ENCODE data around the gene PCID2.

PCID2 gene

DNA sequence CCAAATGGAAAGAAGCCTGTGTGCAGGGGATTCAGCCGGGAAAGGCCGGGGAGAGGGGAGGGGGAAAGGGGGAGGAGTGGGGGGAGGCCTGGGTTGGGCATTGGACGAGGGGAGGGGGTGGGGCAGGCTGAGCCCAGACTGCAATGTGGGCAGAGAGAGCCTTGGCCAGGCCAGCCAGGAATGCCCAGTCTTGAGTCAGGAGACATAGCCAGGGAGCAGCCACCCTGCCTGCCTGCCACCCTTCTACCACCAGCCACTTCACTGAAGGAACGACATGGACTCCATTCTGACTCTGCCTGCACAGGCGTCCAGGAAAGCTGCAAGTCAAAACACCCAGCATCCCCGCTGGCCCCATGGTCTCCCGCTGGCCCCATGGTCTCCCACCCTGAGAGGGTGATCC lies 49.5 kb downstream of the PCID2 start:
- POLR2A ChIA-PET, result no interaction called here
- CTCF ChIA-PET, result no interaction called here
- TF ChIP-seq FOXK2 (IDR thresholded peaks at IDR 0.05), result no peak
- no peak for TF ChIP-seq CTBP1 (IDR thresholded peaks at IDR 0.05; ENCODE audit: borderline replicate concordance)
- no peak for TF ChIP-seq FOXM1 (IDR thresholded peaks at IDR 0.05; ENCODE audit: borderline replicate concordance)
- no peak for TF ChIP-seq BHLHE40 (IDR thresholded peaks at IDR 0.05; ENCODE audit: borderline replicate concordance)
- no peak for TF ChIP-seq TARDBP (IDR thresholded peaks at IDR 0.05)
- TF ChIP-seq ARNT (IDR thresholded peaks at IDR 0.05), result no peak
- TF ChIP-seq LEF1 (IDR thresholded peaks at IDR 0.05; ENCODE audit: borderline replicate concordance), result no peak
- TF ChIP-seq, protein P1, sequence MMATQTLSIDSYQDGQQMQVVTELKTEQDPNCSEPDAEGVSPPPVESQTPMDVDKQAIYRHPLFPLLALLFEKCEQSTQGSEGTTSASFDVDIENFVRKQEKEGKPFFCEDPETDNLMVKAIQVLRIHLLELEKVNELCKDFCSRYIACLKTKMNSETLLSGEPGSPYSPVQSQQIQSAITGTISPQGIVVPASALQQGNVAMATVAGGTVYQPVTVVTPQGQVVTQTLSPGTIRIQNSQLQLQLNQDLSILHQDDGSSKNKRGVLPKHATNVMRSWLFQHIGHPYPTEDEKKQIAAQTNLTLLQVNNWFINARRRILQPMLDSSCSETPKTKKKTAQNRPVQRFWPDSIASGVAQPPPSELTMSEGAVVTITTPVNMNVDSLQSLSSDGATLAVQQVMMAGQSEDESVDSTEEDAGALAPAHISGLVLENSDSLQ (IDR thresholded peaks at IDR 0.05), result no peak
- no peak for TF ChIP-seq L3MBTL2 (conservative IDR thresholded peaks at IDR 0.05)
- TF ChIP-seq ZNF384 (IDR thresholded peaks at IDR 0.05), result no peak
- TF ChIP-seq FOXA1 (IDR thresholded peaks at IDR 0.05), result no peak
- TF ChIP-seq ELF4 (IDR thresholded peaks at IDR 0.05), result no peak
- TF ChIP-seq SUZ12 (IDR thresholded peaks at IDR 0.05), result no peak
- no peak for TF ChIP-seq SP1 (IDR thresholded peaks at IDR 0.05)
- TF ChIP-seq HDGF (IDR thresholded peaks at IDR 0.05; ENCODE audit: borderline replicate concordance), result no peak
- no peak for TF ChIP-seq NFRKB (IDR thresholded peaks at IDR 0.05)
- no peak for DNase-seq (ENCODE audit: extremely low spot score)

DNA sequence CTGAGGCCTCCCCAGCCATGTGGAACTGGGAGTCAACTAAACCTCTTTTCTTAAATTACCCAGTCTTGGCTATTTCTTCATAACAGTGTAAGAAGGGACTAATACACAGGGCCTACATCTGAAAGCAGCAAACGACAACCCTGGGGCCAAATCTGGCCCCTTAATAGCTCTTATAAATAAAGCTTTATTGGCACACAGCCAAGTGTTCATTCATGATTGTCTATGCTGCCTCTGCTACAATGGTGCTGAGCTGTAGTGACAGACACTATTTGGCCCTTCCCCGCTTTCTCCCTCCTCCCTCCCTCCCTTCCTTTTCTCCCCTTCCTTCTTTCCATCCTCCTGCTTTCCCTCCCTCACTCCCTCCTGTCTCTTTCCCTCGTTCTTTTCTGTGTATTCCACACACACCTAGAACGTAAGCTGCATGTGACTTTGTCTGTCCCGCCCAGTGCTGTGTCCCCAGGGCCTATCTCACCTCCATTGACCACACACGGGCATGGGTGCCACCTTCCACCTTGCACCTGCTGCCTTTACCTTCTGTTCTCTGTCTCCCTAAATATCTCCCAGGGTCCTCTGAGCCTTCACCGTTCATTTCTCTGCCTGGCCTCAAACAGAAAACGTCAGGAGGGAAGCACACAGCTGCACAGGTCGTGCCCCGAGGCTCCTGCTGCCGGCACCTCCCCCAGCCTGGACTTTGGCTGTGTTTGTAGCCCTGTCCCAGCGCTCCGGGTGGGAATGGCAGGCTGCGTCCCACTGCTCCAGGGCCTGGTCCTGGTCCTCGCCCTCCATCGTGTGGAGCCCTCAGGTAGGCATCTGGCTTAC lies 50.3 kb downstream of the PCID2 start, which contains the start of gene PROZ:
PROZ (plus strand) TSS at position 720 of the 819 bp plus-strand sequence; CDS start at position 733, 13 bp downstream.
- TF ChIP-seq ARNT (IDR thresholded peaks at IDR 0.05) (no peak), SUZ12 (IDR thresholded peaks at IDR 0.05) (no peak), ZNF384 (IDR thresholded peaks at IDR 0.05) (no peak), NFRKB (IDR thresholded peaks at IDR 0.05) (no peak), ELF4 (IDR thresholded peaks at IDR 0.05) (no peak), FOXA1 (IDR thresholded peaks at IDR 0.05) (no peak), FOXM1 (IDR thresholded peaks at IDR 0.05; ENCODE audit: borderline replicate concordance) (no peak), L3MBTL2 (conservative IDR thresholded peaks at IDR 0.05) (no peak), CTBP1 (IDR thresholded peaks at IDR 0.05; ENCODE audit: borderline replicate concordance) (no peak), FOXK2 (IDR thresholded peaks at IDR 0.05) (no peak), LEF1 (IDR thresholded peaks at IDR 0.05; ENCODE audit: borderline replicate concordance) (no peak), BHLHE40 (IDR thresholded peaks at IDR 0.05; ENCODE audit: borderline replicate concordance) (no peak)
- TF ChIP-seq, protein P1 (IDR thresholded peaks at IDR 0.05), result no peak
- no peak for DNase-seq (ENCODE audit: extremely low spot score)
- CTCF ChIA-PET, result no interaction called here
- POLR2A ChIA-PET, result no interaction called here

DNA sequence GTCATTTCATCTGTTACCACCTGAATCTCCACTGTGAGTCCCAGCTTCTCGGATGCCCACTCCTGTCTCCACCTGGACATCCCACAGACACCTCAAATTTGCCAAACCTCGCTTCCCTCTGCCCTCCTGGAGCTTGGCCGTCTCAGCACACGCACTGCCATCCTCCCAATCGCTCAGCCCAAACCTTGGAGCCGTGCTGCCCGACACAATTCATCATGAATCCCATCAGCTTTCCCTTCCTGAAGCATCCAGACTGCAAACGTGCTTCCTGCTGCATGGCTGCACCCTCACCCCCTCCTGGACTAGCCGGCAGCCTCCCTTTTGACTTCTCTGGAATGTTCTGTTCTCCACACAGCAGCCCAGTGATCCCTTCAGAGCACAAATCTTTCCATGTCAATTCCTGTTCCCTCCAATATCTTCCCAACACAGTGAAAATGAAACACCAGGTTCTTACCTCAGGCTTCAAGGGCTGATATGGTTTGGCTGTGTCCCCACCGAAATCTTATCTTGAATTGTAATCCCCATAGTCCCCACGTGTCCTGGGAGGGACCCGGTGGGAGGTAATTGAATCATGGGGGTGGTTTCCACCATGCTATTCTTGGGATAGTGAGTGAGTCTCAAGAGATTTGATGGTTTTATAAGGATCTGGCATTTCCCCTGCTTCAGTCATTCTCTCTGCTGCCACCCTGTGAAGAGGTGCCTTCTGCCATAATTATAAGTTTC lies 51.1 kb downstream of the PCID2 start:
- TF ChIP-seq TARDBP (IDR thresholded peaks at IDR 0.05) (no peak), HDGF (IDR thresholded peaks at IDR 0.05; ENCODE audit: borderline replicate concordance) (no peak), BHLHE40 (IDR thresholded peaks at IDR 0.05; ENCODE audit: borderline replicate concordance) (no peak), CTBP1 (IDR thresholded peaks at IDR 0.05; ENCODE audit: borderline replicate concordance) (no peak), FOXK2 (IDR thresholded peaks at IDR 0.05) (no peak), FOXA1 (IDR thresholded peaks at IDR 0.05) (no peak), ELF4 (IDR thresholded peaks at IDR 0.05) (no peak)
- TF ChIP-seq, protein P1 (IDR thresholded peaks at IDR 0.05), result no peak
- ChIA-PET POLR2A (no interaction called here), CTCF (no interaction called here)
- DNase-seq (ENCODE audit: extremely low spot score), result no peak

DNA sequence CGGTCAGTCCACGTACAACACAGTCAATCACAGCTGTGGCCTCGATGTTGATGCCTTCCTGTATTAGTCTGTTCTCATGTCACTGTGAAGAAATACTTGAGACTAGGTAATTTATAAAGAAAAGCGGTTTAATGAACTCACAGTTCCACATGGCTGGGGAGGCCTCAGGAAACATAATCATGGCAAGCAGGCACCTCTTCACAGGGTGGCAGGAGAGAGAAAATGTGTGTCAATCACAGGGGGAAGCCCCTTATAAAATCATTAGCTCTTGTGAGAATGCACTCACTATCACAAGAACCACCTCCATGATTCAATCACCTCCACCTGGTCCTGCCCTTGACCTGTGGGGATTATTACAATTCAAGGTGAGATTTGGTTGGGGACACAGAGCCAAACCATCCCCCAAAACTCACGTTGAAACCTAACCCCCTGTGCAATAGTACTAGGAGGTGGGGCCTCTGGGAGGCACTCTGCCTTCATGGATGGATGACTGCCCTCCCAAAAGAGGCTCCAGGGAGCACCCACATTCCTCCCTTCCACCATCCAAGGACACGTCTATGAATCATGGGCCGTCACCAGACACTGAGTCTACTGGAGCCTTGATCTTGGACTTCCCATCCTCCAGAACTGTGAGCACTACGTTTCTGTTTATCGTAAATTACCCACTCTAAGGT lies 52.4 kb downstream of the PCID2 start:
- POLR2A ChIA-PET, result no interaction called here
- TF ChIP-seq TARDBP (IDR thresholded peaks at IDR 0.05) (no peak), LEF1 (IDR thresholded peaks at IDR 0.05; ENCODE audit: borderline replicate concordance) (no peak), HDGF (IDR thresholded peaks at IDR 0.05; ENCODE audit: borderline replicate concordance) (no peak), L3MBTL2 (conservative IDR thresholded peaks at IDR 0.05) (no peak), BHLHE40 (IDR thresholded peaks at IDR 0.05; ENCODE audit: borderline replicate concordance) (no peak), SUZ12 (IDR thresholded peaks at IDR 0.05) (no peak), SP1 (IDR thresholded peaks at IDR 0.05) (no peak), FOXM1 (IDR thresholded peaks at IDR 0.05; ENCODE audit: borderline replicate concordance) (no peak), FOXK2 (IDR thresholded peaks at IDR 0.05) (no peak)
- TF ChIP-seq, protein P1 (IDR thresholded peaks at IDR 0.05), result no peak
- DNase-seq (ENCODE audit: extremely low spot score), result no peak
- CTCF ChIA-PET, result no interaction called here

DNA sequence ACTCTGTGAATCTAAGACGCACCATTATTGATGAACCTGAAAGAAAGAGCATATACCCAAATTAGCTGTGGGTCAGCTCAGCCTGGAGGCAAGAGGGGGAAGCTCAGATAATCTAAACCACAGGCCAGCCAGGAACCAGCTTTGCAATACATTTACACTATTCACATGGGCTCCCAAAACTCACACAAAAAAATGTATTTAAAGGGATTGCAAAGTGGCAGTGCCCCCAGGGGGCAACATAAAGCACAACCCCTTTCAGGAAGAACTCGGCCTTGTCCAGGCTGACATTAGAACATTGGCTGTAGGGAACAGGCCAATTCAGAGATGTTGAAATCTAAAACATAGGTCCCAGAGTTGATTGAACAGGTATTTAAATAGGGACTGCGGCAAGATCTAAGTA lies 53.3 kb downstream of the PCID2 start:
- no peak for DNase-seq (ENCODE audit: extremely low spot score)
- ChIA-PET POLR2A (no interaction called here), CTCF (no interaction called here)
- no peak for TF ChIP-seq HDGF (IDR thresholded peaks at IDR 0.05; ENCODE audit: borderline replicate concordance)
- TF ChIP-seq ARNT (IDR thresholded peaks at IDR 0.05), result no peak
- TF ChIP-seq, protein P1 (IDR thresholded peaks at IDR 0.05), result no peak
- TF ChIP-seq SUZ12 (IDR thresholded peaks at IDR 0.05), result no peak
- TF ChIP-seq SP1 (IDR thresholded peaks at IDR 0.05), result no peak
- no peak for TF ChIP-seq ZNF384 (IDR thresholded peaks at IDR 0.05)
- TF ChIP-seq L3MBTL2 (conservative IDR thresholded peaks at IDR 0.05), result no peak
- TF ChIP-seq FOXA1 (IDR thresholded peaks at IDR 0.05), result no peak
- TF ChIP-seq FOXM1 (IDR thresholded peaks at IDR 0.05; ENCODE audit: borderline replicate concordance), result no peak
- TF ChIP-seq NFRKB (IDR thresholded peaks at IDR 0.05), result no peak

All from HEK293T (cell line).